Thymus (tissue), 11 donors: ENCODE data around the gene RAC2. TPM values are rescaled to one million over a fixed set of nuclear protein-coding genes. Genes with fewer than 3 reads are reported as not detected.
"Not testable (repeated sequence)": the region's sequence is repeated elsewhere in the genome, so short reads cannot be mapped to it uniquely, and the experiment has no call there.

Source experiments
- DNase-seq, 9 donors: peaks; one replicate each; pipeline ENCODE4 v3.0.0-alpha.2; 2013; ENCODE audit warnings: low spot score in 9 of 9, low read depth in 6 of 9, missing footprints in 1 of 9
- H3K27ac ChIP-seq, 2 donors: one replicate each; pipeline ENCODE4 v1.5.1; 2013; ENCODE audit warnings: control low read depth in 1 of 2, low read depth in 1 of 2, low read length in 1 of 2, mild to moderate bottlenecking in 1 of 2, moderate library complexity in 1 of 2
- H3K27me3 ChIP-seq, 2 donors: one replicate each; pipeline ENCODE4 v1.5.1; 2013; ENCODE audit warnings: low read length in 1 of 2; ENCODE audit not compliant: control insufficient read depth in 2 of 2, insufficient read depth in 1 of 2
- H3K36me3 ChIP-seq, 2 donors: one replicate each; pipeline ENCODE4 v1.5.1; 2013; ENCODE audit warnings: low read length in 1 of 2, mild to moderate bottlenecking in 1 of 2, moderate library complexity in 1 of 2; ENCODE audit not compliant: control insufficient read depth in 2 of 2, insufficient read depth in 2 of 2
- H3K4me1 ChIP-seq, 2 donors: one replicate each; pipeline ENCODE4 v1.5.1; 2013; ENCODE audit warnings: low read length in 2 of 2; ENCODE audit not compliant: control insufficient read depth in 2 of 2, insufficient read depth in 2 of 2
- H3K4me3 ChIP-seq, 2 donors: one replicate each; pipeline ENCODE4 v1.5.1; 2013; ENCODE audit warnings: low read length in 2 of 2, control low read depth in 1 of 2, mild to moderate bottlenecking in 1 of 2
- H3K9me3 ChIP-seq, 2 donors: one replicate each; pipeline ENCODE4 v1.5.1; 2013; ENCODE audit warnings: low read length in 1 of 2, mild to moderate bottlenecking in 1 of 2; ENCODE audit not compliant: control insufficient read depth in 2 of 2, insufficient read depth in 1 of 2
- WGBS: extraction: QIAGEN DNeasy Blood & Tissue Kit; methylation state at CpG from one replicate; pipeline ENCODE4 v1.1.7; 2013; 5-methylcytosine and 5-hydroxymethylcytosine counted together
- polyA plus RNA-seq: library from polyadenylated mRNA; stranded (reverse); fragments of 200-250 nt; gene quantifications from one replicate; pipeline ENCODE4 v1.2.3, GENCODE V29; 2013
- total RNA-seq: library from RNA; stranded (reverse); fragments of 120-200 nt; gene quantifications from one replicate; pipeline ENCODE4 v1.2.4, GENCODE V29; 2013
- donor health status: healthy.

The RAC2 gene
- total and polyA plus RNA-seq, 2 donors: 149 to 206 TPM

DNA sequence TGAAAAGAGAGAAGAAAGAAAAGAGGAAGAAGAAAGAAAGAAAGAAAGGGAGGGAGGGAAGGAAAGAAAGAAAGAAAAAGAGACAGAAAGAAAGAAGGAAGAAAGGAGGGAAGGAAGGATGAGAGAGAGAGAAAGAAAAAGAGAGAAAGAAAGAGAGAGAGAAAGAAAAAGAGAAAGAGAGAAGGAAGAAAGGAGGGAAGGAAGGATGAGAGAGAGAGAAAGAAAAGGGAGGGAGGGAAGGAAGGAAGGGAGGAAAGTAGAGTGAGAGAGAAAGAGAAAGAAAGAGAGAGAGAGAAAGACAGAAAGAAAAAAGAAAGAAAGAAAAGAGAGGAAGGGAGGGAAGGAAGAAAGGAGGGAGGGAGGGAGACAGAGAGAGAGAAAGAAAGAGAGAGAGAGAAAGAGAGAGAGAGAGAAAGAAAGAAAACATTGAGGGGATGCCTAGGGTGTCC, 11.5 kb upstream of the RAC2 start:
- Histone ChIP-seq H3K4me3 (no peak overlapping the region), H3K36me3 (no peaks in the 10 kb centered on the region), H3K27me3 (peaks cover 0 to 4% of the 10 kb centered on the region in 2 donors), H3K9me3 (no peaks in the 10 kb centered on the region), H3K4me1 (peaks cover 12 to 28% of the 10 kb centered on the region in 2 donors), H3K27ac (no peak overlapping the region)
- no peak for DNase-seq

DNA sequence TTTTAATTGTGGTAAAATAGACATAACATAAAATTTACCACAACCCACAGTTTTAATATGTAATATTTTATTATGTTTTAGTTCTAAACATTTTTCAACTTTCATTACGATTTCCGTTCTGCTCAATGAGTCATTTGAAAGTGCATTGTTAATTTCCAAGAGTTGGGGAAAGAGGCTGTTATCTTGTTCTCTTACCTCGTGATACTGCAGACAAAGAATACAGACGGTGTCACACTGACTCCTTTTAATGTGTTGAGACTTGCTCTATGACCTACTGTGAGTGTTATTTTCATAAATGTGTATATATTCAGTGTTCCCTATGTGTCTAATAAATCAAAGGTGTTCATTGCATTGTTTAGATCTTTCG, 10.8 kb upstream of the RAC2 start:
- Histone ChIP-seq H3K27me3 (peaks cover 0 to 3% of the 10 kb centered on the region in 2 donors), H3K9me3 (no peaks in the 10 kb centered on the region), H3K4me1 (peaks cover 11 to 22% of the 10 kb centered on the region in 2 donors), H3K36me3 (no peaks in the 10 kb centered on the region), H3K4me3 (no peak overlapping the region), H3K27ac (no peak overlapping the region)
- no peak for DNase-seq
- 93% methylated on average over 5 of the region's 5 CpGs for whole genome bisulfite sequencing

DNA sequence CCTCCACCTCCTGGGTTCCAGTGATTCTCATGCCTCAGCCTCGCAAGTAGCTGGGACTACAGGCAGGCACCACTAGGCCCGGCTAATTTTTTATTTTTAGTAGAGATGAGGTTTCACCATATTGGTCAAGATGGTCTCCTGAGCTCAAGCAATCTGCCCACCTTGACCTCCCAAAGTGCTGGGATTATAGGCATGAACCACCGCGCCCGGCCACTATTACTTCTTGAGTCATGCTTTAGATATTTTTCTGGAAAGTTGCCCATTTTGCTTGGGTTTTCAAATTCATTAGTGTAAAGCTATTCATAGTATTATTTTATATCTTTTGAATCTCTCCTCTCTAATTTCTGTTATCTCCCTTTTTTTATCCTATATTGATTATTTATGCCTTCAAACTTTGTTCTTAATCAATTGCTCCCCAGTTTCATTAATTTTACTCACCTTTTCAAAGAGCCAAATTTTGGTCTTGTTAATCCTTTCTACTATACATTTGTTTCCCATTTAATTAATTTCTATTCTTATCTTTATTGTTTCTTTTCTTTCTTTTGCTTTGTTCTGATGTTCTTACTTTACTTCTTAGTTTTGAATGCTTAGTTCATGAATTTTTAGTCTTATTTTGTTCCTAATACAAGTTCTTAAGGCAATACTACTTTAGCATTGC, 10.3 kb upstream of the RAC2 start:
- H3K27ac ChIP-seq: no peak overlapping the region
- no peaks in the 10 kb centered on the region for H3K9me3 ChIP-seq
- WGBS: 94% methylated on average over 5 of the region's 5 CpGs
- no peak overlapping the region for H3K4me3 ChIP-seq
- H3K36me3 ChIP-seq: no peaks in the 10 kb centered on the region
- DNase-seq: no peak
- H3K4me1 ChIP-seq: peaks cover 6 to 16% of the 10 kb centered on the region in 2 donors
- H3K27me3 ChIP-seq: no peaks in the 10 kb centered on the region

DNA sequence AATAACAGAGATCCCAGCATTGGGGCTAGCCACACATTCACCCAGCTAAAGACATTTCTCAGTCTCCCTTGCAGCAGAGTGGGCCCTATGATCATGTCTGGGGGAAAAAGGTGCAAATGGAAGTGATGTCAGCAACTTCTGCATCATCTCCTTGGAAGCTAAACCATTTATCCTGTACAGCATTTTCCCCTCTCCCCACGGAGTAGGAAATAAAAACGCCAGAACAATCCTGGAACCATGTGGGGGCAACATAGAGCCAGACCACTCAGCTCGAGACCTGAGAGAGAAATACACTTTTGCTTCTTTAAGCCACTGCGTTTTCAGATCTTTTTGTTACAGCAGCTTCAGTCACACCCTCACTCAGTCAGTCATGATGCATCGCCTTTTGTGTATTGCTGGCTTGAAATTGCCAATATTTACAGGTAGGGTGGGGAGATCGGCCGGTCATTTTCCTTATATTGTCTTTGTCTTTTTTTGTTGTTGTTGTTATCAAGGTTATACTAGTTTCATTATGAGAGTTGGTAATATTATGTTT, 9.1 kb upstream of the RAC2 start:
- Histone ChIP-seq H3K4me1 (peaks cover 0 to 8% of the 10 kb centered on the region in 2 donors), H3K9me3 (no peaks in the 10 kb centered on the region), H3K27ac (no peak overlapping the region), H3K36me3 (no peaks in the 10 kb centered on the region), H3K4me3 (no peak overlapping the region), H3K27me3 (no peaks in the 10 kb centered on the region)
- WGBS: 62% methylated on average over 7 of the region's 7 CpGs
- peak in 1 of 9 donors; percentile 39 for DNase-seq

DNA sequence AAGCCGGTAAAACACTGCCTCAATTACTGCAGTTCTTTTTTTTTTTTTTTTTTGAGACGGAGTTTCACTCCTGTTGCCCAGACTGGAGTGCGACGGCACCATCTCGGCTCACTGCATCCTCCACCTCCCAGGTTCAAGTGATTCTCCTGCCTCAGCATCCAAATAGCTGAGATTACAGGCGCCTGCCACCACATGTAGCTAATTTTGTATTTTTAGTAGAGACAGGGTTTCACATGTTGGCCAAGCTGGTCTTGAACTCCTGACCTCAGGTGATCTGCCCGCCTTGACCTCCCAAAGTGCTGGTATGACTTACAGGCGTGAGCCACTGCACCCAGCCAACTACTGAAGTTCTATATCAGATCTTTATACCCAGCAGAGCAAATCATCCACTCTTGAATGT, 7.8 kb upstream of the RAC2 start:
- WGBS: 96% methylated on average over 8 of the region's 8 CpGs
- not testable (repeated sequence) for H3K27me3 ChIP-seq, H3K4me3 ChIP-seq

DNA sequence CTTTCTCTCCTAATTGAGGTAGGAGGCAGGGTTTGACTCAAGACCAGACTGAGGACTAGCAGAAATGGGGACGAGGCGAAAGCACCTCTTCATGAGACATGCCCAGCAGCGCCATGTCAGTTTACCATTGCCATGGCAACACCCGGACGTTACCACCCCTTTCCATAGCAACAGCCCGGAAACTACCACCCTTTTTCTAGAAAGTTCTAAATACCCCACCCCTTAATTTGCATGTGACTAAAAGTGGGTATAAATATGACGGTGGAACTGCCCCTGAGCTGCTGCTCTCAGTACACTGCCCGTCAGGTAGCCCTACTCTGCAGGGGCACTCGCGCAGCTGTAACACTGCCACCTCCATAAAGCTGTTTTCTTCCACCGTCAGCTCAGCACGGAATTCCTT, 5.9 kb upstream of the RAC2 start:
- Histone ChIP-seq H3K27ac (no peak overlapping the region), H3K9me3 (no peaks in the 10 kb centered on the region), H3K4me3 (no peak overlapping the region), H3K27me3 (no peaks in the 10 kb centered on the region), H3K36me3 (no peaks in the 10 kb centered on the region), H3K4me1 (peaks cover 5 to 7% of the 10 kb centered on the region in 2 donors)
- WGBS: 95% methylated on average over 12 of the region's 12 CpGs
- DNase-seq: no peak

More for the DNA sequence above, 7.8 kb upstream of the RAC2 start:
- H3K4me1 ChIP-seq, DNase-seq, H3K36me3 ChIP-seq, H3K27ac ChIP-seq, H3K9me3 ChIP-seq: not testable (repeated sequence)

DNA sequence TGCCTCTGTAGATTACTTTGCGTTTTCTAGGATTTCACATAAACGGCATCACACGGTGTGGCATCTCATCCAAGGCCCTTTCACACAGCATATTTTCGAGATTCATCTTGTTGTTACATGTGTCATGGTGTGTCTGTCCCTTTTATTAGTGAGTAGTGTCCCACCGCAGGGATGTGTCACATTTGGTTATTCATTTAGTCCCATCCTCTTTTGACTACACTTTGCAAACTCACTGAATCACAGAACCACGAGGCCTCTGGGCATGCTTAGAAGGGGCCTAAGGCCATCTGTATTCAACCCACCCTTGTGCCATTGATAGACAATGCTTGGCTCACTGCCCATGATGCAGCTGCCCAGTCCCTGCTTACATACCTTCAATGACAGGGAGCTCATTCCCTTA, 4.2 kb upstream of the RAC2 start:
- 97% methylated on average over 6 of the region's 6 CpGs for WGBS
- Histone ChIP-seq H3K4me3 (no peak overlapping the region), H3K36me3 (no peaks in the 10 kb centered on the region), H3K9me3 (peaks cover 0 to 3% of the 10 kb centered on the region in 2 donors), H3K27me3 (peaks cover 0 to 3% of the 10 kb centered on the region in 2 donors), H3K27ac (no peak overlapping the region), H3K4me1 (peaks cover 14 to 20% of the 10 kb centered on the region in 2 donors)
- no peak for DNase-seq

DNA sequence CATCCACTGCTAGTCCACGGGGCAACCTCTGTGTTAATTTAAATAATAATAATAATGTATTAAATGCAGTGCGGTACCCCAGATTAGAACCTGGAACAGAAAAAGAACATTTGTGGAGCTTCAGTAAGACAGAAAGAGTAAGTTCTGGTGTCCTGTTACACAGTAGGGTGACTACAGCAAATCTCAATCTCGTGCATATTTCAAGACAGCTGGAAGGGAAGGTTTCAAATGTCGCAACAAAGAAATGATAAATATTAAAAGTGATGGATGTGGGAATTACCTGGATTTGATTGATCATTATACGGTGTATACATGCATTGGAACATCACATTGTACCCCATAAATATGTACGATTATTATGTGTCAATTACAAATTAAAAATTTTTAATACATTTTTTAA, 1.7 kb upstream of the RAC2 start:
- 79% methylated on average over 6 of the region's 6 CpGs for WGBS
- peaks cover 0 to 3% of the 10 kb centered on the region in 2 donors for H3K9me3 ChIP-seq
- DNase-seq: no peak
- H3K4me1 ChIP-seq: peaks cover 23 to 45% of the 10 kb centered on the region in 2 donors
- peak overlapping the region in 1 of 2 donors; percentile 96 for H3K27ac ChIP-seq
- H3K36me3 ChIP-seq: peaks cover 13 to 20% of the 10 kb centered on the region in 2 donors
- H3K4me3 ChIP-seq: no peak overlapping the region
- H3K27me3 ChIP-seq: peaks cover 0 to 3% of the 10 kb centered on the region in 2 donors

DNA sequence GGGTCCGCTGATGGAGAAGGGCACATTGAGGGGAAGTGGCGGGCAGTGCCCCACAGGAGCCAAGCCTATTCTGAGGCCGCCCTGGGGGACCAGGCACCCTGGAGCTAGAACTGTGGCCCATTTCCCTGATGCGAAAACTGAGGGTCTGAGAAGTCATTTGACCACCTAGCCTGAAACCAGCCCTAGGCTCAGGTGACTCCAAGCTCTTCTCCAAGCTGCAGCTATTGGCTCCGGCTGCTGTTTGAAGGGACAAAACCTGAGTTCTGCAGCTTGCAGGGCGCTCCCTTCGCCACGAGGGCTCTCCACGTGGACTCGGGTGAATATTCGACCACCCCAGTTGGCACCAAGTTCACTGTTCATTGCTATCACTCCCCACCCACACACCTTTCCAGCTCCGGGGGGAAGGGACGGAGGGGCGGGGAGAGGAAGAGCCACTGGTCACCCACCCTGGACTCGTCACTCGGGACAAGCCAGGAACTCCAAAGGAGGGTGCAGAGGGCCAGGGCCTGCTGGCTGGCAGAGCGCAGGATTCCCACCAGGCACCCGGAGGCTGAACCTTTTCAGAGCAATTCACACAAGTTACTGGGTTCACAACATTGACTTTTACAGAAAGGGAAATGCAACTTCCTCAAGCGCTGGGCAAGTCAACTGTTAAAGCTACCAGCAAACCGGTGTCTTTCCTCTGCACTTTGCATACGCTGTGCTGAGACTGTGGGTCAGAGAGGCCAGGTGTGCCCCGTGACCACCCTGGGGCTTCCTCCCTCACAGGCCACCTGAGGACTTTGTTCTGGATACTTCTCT, 1.1 kb upstream of the RAC2 start:
- Histone ChIP-seq H3K4me3 (no peak overlapping the region), H3K36me3 (peaks cover 19 to 26% of the 10 kb centered on the region in 2 donors), H3K9me3 (peaks cover 0 to 3% of the 10 kb centered on the region in 2 donors), H3K27me3 (peaks cover 0 to 3% of the 10 kb centered on the region in 2 donors), H3K4me1 (peaks cover 26 to 52% of the 10 kb centered on the region in 2 donors), H3K27ac (peak overlapping the region; percentile 83 to 96)
- DNase-seq: peak in 1 of 9 donors; percentile 61
- 38% methylated on average over 22 of the region's 22 CpGs for WGBS
